ENCODE measurements around the gene GRIN2B.

Gene GRIN2B

GRCh38 chr12:13980538-13981295 lies 685 bp downstream of the GRIN2B start:
- Histone ChIP-seq H3K27me3 (ENCODE audit: control insufficient read depth in 2 of 2, insufficient read depth in 2 of 2, low read length in 2 of 2) (peaks cover 10 to 22% of the 10 kb centered on the region in 2 donors), H3K36me3 (ENCODE audit: control insufficient read depth in 2 of 2, insufficient read depth in 2 of 2, low read length in 2 of 2) (no peaks in the 10 kb centered on the region), H3K9ac (ENCODE audit: low read depth in 1 of 2, low read length in 2 of 2) (no peak overlapping the region), H3K4me3 (ENCODE audit: low read length in 2 of 2) (peak overlapping the region; percentile 25 to 51), H3K9me3 (ENCODE audit: control insufficient read depth in 2 of 2, low read length in 2 of 2) (no peaks in the 10 kb centered on the region), H3K4me1 (ENCODE audit: control insufficient read depth in 2 of 2, insufficient read depth in 2 of 2, low read length in 2 of 2) (peaks cover 0 to 10% of the 10 kb centered on the region in 2 donors), H3K27ac (ENCODE audit: low read depth in 2 of 2, low read length in 2 of 2) (no peak overlapping the region)

- no peak overlapping the region for H3K27ac ChIP-seq (ENCODE audit: low read depth in 2 of 2, low read length in 2 of 2)
- H3K4me3 ChIP-seq (ENCODE audit: low read length in 2 of 2): no peak overlapping the region
- H3K4me1 ChIP-seq (ENCODE audit: control insufficient read depth in 2 of 2, insufficient read depth in 2 of 2, low read length in 2 of 2): peaks cover 0 to 10% of the 10 kb centered on the region in 2 donors
- no peak overlapping the region for H3K9ac ChIP-seq (ENCODE audit: low read depth in 1 of 2, low read length in 2 of 2)
- no peaks in the 10 kb centered on the region for H3K9me3 ChIP-seq (ENCODE audit: control insufficient read depth in 2 of 2, low read length in 2 of 2)
- peaks cover 10 to 22% of the 10 kb centered on the region in 2 donors for H3K27me3 ChIP-seq (ENCODE audit: control insufficient read depth in 2 of 2, insufficient read depth in 2 of 2, low read length in 2 of 2)
- H3K36me3 ChIP-seq (ENCODE audit: control insufficient read depth in 2 of 2, insufficient read depth in 2 of 2, low read length in 2 of 2): no peaks in the 10 kb centered on the region
Observed at GRCh38 chr12:13979772-13980378, 1.5 kb downstream of the GRIN2B start.

- Histone ChIP-seq H3K9ac (ENCODE audit: low read depth in 1 of 2, low read length in 2 of 2) (no peak overlapping the region), H3K27ac (ENCODE audit: low read depth in 2 of 2, low read length in 2 of 2) (no peak overlapping the region), H3K4me1 (ENCODE audit: control insufficient read depth in 2 of 2, insufficient read depth in 2 of 2, low read length in 2 of 2) (peaks cover 0 to 10% of the 10 kb centered on the region in 2 donors), H3K9me3 (ENCODE audit: control insufficient read depth in 2 of 2, low read length in 2 of 2) (no peaks in the 10 kb centered on the region), H3K27me3 (ENCODE audit: control insufficient read depth in 2 of 2, insufficient read depth in 2 of 2, low read length in 2 of 2) (peaks cover 9 to 22% of the 10 kb centered on the region in 2 donors), H3K4me3 (ENCODE audit: low read length in 2 of 2) (no peak overlapping the region), H3K36me3 (ENCODE audit: control insufficient read depth in 2 of 2, insufficient read depth in 2 of 2, low read length in 2 of 2) (no peaks in the 10 kb centered on the region)
Observed at GRCh38 chr12:13978876-13979275, 2.5 kb downstream of the GRIN2B start.

GRCh38 chr12:13976880-13977279 lies 4.5 kb downstream of the GRIN2B start:
- Histone ChIP-seq H3K27ac (ENCODE audit: low read depth in 2 of 2, low read length in 2 of 2) (no peak overlapping the region), H3K36me3 (ENCODE audit: control insufficient read depth in 2 of 2, insufficient read depth in 2 of 2, low read length in 2 of 2) (no peaks in the 10 kb centered on the region), H3K27me3 (ENCODE audit: control insufficient read depth in 2 of 2, insufficient read depth in 2 of 2, low read length in 2 of 2) (peaks cover 7 to 22% of the 10 kb centered on the region in 2 donors), H3K9ac (ENCODE audit: low read depth in 1 of 2, low read length in 2 of 2) (no peak overlapping the region), H3K4me1 (ENCODE audit: control insufficient read depth in 2 of 2, insufficient read depth in 2 of 2, low read length in 2 of 2) (peaks cover 0 to 10% of the 10 kb centered on the region in 2 donors), H3K9me3 (ENCODE audit: control insufficient read depth in 2 of 2, low read length in 2 of 2) (no peaks in the 10 kb centered on the region), H3K4me3 (ENCODE audit: low read length in 2 of 2) (no peak overlapping the region)

GRCh38 chr12:13976028-13976584 lies 5.3 kb downstream of the GRIN2B start:
- Histone ChIP-seq H3K4me1 (ENCODE audit: control insufficient read depth in 2 of 2, insufficient read depth in 2 of 2, low read length in 2 of 2) (peaks cover 0 to 7% of the 10 kb centered on the region in 2 donors), H3K27me3 (ENCODE audit: control insufficient read depth in 2 of 2, insufficient read depth in 2 of 2, low read length in 2 of 2) (peaks cover 7 to 18% of the 10 kb centered on the region in 2 donors), H3K36me3 (ENCODE audit: control insufficient read depth in 2 of 2, insufficient read depth in 2 of 2, low read length in 2 of 2) (no peaks in the 10 kb centered on the region), H3K9me3 (ENCODE audit: control insufficient read depth in 2 of 2, low read length in 2 of 2) (no peaks in the 10 kb centered on the region), H3K9ac (ENCODE audit: low read depth in 1 of 2, low read length in 2 of 2) (no peak overlapping the region), H3K27ac (ENCODE audit: low read depth in 2 of 2, low read length in 2 of 2) (no peak overlapping the region), H3K4me3 (ENCODE audit: low read length in 2 of 2) (no peak overlapping the region)

- Histone ChIP-seq H3K36me3 (ENCODE audit: control insufficient read depth in 2 of 2, insufficient read depth in 2 of 2, low read length in 2 of 2) (no peaks in the 10 kb centered on the region), H3K27ac (ENCODE audit: low read depth in 2 of 2, low read length in 2 of 2) (no peak overlapping the region), H3K4me1 (ENCODE audit: control insufficient read depth in 2 of 2, insufficient read depth in 2 of 2, low read length in 2 of 2) (no peaks in the 10 kb centered on the region), H3K4me3 (ENCODE audit: low read length in 2 of 2) (no peak overlapping the region), H3K27me3 (ENCODE audit: control insufficient read depth in 2 of 2, insufficient read depth in 2 of 2, low read length in 2 of 2) (peaks cover 0 to 8% of the 10 kb centered on the region in 2 donors), H3K9me3 (ENCODE audit: control insufficient read depth in 2 of 2, low read length in 2 of 2) (no peaks in the 10 kb centered on the region), H3K9ac (ENCODE audit: low read depth in 1 of 2, low read length in 2 of 2) (no peak overlapping the region)
Observed at GRCh38 chr12:13973996-13974395, 7.4 kb downstream of the GRIN2B start.

GRCh38 chr12:13970803-13971202 lies 10.6 kb downstream of the GRIN2B start:
- Histone ChIP-seq H3K27me3 (ENCODE audit: control insufficient read depth in 2 of 2, insufficient read depth in 2 of 2, low read length in 2 of 2) (no peaks in the 10 kb centered on the region), H3K4me1 (ENCODE audit: control insufficient read depth in 2 of 2, insufficient read depth in 2 of 2, low read length in 2 of 2) (no peaks in the 10 kb centered on the region), H3K4me3 (ENCODE audit: low read length in 2 of 2) (no peak overlapping the region), H3K9me3 (ENCODE audit: control insufficient read depth in 2 of 2, low read length in 2 of 2) (no peaks in the 10 kb centered on the region), H3K36me3 (ENCODE audit: control insufficient read depth in 2 of 2, insufficient read depth in 2 of 2, low read length in 2 of 2) (no peaks in the 10 kb centered on the region), H3K9ac (ENCODE audit: low read depth in 1 of 2, low read length in 2 of 2) (no peak overlapping the region), H3K27ac (ENCODE audit: low read depth in 2 of 2, low read length in 2 of 2) (no peak overlapping the region)

GRCh38 chr12:13968281-13968680 lies 13.1 kb downstream of the GRIN2B start:
- H3K9ac ChIP-seq (ENCODE audit: low read depth in 1 of 2, low read length in 2 of 2): no peak overlapping the region
- H3K27me3 ChIP-seq (ENCODE audit: control insufficient read depth in 2 of 2, insufficient read depth in 2 of 2, low read length in 2 of 2): no peaks in the 10 kb centered on the region
- H3K4me1 ChIP-seq (ENCODE audit: control insufficient read depth in 2 of 2, insufficient read depth in 2 of 2, low read length in 2 of 2): no peaks in the 10 kb centered on the region
- H3K4me3 ChIP-seq (ENCODE audit: low read length in 2 of 2): no peak overlapping the region
- H3K36me3 ChIP-seq (ENCODE audit: control insufficient read depth in 2 of 2, insufficient read depth in 2 of 2, low read length in 2 of 2): no peaks in the 10 kb centered on the region
- no peaks in the 10 kb centered on the region for H3K9me3 ChIP-seq (ENCODE audit: control insufficient read depth in 2 of 2, low read length in 2 of 2)
- no peak overlapping the region for H3K27ac ChIP-seq (ENCODE audit: low read depth in 2 of 2, low read length in 2 of 2)

- Histone ChIP-seq H3K9me3 (ENCODE audit: control insufficient read depth in 2 of 2, low read length in 2 of 2) (no peaks in the 10 kb centered on the region), H3K27ac (ENCODE audit: low read depth in 2 of 2, low read length in 2 of 2) (no peak overlapping the region), H3K36me3 (ENCODE audit: control insufficient read depth in 2 of 2, insufficient read depth in 2 of 2, low read length in 2 of 2) (no peaks in the 10 kb centered on the region), H3K27me3 (ENCODE audit: control insufficient read depth in 2 of 2, insufficient read depth in 2 of 2, low read length in 2 of 2) (no peaks in the 10 kb centered on the region), H3K4me3 (ENCODE audit: low read length in 2 of 2) (no peak overlapping the region), H3K4me1 (ENCODE audit: control insufficient read depth in 2 of 2, insufficient read depth in 2 of 2, low read length in 2 of 2) (no peaks in the 10 kb centered on the region), H3K9ac (ENCODE audit: low read depth in 1 of 2, low read length in 2 of 2) (no peak overlapping the region)
Observed at GRCh38 chr12:13964666-13965065, 16.7 kb downstream of the GRIN2B start.

GRCh38 chr12:13962699-13963098 lies 18.7 kb downstream of the GRIN2B start:
- Histone ChIP-seq H3K36me3 (ENCODE audit: control insufficient read depth in 2 of 2, insufficient read depth in 2 of 2, low read length in 2 of 2) (no peaks in the 10 kb centered on the region), H3K4me3 (ENCODE audit: low read length in 2 of 2) (no peak overlapping the region), H3K9me3 (ENCODE audit: control insufficient read depth in 2 of 2, low read length in 2 of 2) (no peaks in the 10 kb centered on the region), H3K9ac (ENCODE audit: low read depth in 1 of 2, low read length in 2 of 2) (no peak overlapping the region), H3K27ac (ENCODE audit: low read depth in 2 of 2, low read length in 2 of 2) (no peak overlapping the region), H3K27me3 (ENCODE audit: control insufficient read depth in 2 of 2, insufficient read depth in 2 of 2, low read length in 2 of 2) (no peaks in the 10 kb centered on the region), H3K4me1 (ENCODE audit: control insufficient read depth in 2 of 2, insufficient read depth in 2 of 2, low read length in 2 of 2) (no peaks in the 10 kb centered on the region)

All from mucosa of rectum (tissue), 2 donors.